ENCODE measurements around the gene UBXN2A. TPM values are rescaled to one million over a fixed set of nuclear protein-coding genes. Genes with fewer than 3 reads are reported as not detected.
A peak's percentile ranks its signal among the peaks of the same experiment; 100 is the strongest.

UBXN2A gene
- total and polyA plus RNA-seq, 2 of the 8 experiments (the other 6 are each of a cell fraction or from before 2014, with no cell fraction given) = 3.6 to 20.4 TPM

DNA sequence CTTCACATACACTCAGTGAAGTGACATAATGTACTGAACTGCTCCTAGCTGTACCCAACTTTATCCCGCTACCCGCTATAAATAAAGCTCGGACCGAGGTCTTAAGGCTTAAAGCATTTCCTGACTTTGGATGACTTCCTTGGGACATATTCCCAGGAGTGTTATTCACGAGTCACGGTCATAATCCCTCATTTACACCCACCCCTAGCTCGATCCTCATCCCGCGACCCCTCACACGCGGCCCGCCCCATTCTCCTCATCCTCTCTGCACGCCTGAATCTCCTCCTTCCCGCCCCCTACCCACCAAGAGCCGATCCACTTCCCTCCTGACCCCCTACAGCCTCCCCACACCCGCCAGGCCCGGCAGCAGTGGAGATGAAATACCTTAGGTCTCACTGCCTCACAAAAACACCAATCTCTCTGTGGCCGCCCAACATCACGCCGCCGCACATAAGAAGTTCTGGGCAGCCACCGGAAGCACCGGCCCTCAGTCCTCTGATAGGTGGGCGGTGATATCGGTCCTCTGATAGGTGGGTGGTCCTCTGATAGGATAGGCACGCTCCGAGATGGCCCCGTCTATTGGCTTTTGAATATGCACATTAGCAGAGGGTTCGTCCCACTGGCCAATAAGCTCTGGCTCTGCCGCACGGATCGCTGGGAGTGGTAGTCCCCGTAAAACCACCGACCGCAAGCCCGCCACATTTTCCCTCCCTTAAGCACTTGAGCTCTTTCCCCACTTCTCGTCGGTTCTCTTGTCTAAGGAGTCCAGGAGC is 106.9 kb downstream of the UBXN2A start, which contains the start of gene WDCP (continued):
- TF ChIP-seq, protein P1, sequence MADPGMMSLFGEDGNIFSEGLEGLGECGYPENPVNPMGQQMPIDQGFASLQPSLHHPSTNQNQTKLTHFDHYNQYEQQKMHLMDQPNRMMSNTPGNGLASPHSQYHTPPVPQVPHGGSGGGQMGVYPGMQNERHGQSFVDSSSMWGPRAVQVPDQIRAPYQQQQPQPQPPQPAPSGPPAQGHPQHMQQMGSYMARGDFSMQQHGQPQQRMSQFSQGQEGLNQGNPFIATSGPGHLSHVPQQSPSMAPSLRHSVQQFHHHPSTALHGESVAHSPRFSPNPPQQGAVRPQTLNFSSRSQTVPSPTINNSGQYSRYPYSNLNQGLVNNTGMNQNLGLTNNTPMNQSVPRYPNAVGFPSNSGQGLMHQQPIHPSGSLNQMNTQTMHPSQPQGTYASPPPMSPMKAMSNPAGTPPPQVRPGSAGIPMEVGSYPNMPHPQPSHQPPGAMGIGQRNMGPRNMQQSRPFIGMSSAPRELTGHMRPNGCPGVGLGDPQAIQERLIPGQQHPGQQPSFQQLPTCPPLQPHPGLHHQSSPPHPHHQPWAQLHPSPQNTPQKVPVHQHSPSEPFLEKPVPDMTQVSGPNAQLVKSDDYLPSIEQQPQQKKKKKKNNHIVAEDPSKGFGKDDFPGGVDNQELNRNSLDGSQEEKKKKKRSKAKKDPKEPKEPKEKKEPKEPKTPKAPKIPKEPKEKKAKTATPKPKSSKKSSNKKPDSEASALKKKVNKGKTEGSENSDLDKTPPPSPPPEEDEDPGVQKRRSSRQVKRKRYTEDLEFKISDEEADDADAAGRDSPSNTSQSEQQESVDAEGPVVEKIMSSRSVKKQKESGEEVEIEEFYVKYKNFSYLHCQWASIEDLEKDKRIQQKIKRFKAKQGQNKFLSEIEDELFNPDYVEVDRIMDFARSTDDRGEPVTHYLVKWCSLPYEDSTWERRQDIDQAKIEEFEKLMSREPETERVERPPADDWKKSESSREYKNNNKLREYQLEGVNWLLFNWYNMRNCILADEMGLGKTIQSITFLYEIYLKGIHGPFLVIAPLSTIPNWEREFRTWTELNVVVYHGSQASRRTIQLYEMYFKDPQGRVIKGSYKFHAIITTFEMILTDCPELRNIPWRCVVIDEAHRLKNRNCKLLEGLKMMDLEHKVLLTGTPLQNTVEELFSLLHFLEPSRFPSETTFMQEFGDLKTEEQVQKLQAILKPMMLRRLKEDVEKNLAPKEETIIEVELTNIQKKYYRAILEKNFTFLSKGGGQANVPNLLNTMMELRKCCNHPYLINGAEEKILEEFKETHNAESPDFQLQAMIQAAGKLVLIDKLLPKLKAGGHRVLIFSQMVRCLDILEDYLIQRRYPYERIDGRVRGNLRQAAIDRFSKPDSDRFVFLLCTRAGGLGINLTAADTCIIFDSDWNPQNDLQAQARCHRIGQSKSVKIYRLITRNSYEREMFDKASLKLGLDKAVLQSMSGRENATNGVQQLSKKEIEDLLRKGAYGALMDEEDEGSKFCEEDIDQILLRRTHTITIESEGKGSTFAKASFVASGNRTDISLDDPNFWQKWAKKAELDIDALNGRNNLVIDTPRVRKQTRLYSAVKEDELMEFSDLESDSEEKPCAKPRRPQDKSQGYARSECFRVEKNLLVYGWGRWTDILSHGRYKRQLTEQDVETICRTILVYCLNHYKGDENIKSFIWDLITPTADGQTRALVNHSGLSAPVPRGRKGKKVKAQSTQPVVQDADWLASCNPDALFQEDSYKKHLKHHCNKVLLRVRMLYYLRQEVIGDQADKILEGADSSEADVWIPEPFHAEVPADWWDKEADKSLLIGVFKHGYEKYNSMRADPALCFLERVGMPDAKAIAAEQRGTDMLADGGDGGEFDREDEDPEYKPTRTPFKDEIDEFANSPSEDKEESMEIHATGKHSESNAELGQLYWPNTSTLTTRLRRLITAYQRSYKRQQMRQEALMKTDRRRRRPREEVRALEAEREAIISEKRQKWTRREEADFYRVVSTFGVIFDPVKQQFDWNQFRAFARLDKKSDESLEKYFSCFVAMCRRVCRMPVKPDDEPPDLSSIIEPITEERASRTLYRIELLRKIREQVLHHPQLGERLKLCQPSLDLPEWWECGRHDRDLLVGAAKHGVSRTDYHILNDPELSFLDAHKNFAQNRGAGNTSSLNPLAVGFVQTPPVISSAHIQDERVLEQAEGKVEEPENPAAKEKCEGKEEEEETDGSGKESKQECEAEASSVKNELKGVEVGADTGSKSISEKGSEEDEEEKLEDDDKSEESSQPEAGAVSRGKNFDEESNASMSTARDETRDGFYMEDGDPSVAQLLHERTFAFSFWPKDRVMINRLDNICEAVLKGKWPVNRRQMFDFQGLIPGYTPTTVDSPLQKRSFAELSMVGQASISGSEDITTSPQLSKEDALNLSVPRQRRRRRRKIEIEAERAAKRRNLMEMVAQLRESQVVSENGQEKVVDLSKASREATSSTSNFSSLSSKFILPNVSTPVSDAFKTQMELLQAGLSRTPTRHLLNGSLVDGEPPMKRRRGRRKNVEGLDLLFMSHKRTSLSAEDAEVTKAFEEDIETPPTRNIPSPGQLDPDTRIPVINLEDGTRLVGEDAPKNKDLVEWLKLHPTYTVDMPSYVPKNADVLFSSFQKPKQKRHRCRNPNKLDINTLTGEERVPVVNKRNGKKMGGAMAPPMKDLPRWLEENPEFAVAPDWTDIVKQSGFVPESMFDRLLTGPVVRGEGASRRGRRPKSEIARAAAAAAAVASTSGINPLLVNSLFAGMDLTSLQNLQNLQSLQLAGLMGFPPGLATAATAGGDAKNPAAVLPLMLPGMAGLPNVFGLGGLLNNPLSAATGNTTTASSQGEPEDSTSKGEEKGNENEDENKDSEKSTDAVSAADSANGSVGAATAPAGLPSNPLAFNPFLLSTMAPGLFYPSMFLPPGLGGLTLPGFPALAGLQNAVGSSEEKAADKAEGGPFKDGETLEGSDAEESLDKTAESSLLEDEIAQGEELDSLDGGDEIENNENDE (IDR thresholded peaks at IDR 0.05; ENCODE audit: insufficient replicate concordance, low read length) = no peak
- TF ChIP-seq, protein P2, sequence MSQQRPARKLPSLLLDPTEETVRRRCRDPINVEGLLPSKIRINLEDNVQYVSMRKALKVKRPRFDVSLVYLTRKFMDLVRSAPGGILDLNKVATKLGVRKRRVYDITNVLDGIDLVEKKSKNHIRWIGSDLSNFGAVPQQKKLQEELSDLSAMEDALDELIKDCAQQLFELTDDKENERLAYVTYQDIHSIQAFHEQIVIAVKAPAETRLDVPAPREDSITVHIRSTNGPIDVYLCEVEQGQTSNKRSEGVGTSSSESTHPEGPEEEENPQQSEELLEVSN (IDR thresholded peaks at IDR 0.05) = peak; percentile 60
- TF ChIP-seq RXRA (IDR thresholded peaks at IDR 0.05; ENCODE audit: insufficient read depth, low read depth, low read length) (no peak), GABPA (IDR thresholded peaks at IDR 0.05; ENCODE audit: borderline replicate concordance, insufficient read depth, low read length) (0 out of 2 replicates have a peak, but pooled peaks have one; percentile 60), SIN3A (conservative IDR thresholded peaks at IDR 0.05 in 1 of 2, IDR thresholded peaks at IDR 0.05 in 1 of 2; ENCODE audit: low read depth in 1 of 2, low read length in 2 of 2) (peak; percentile 73 to 76; a peak in 2 of 4 replicates), SAP30 (IDR thresholded peaks at IDR 0.05; ENCODE audit: insufficient read depth, insufficient replicate concordance, low read length) (peak; percentile 66), KDM4A (IDR thresholded peaks at IDR 0.05; ENCODE audit: low read depth, low read length, severe bottlenecking) (peak; percentile 23), SP2 (IDR thresholded peaks at IDR 0.05; ENCODE audit: low read length) (peak; percentile 63), POLR2A (IDR thresholded peaks at IDR 0.05; ENCODE audit: control extremely low read depth in 1 of 2, low read depth in 2 of 2, low read length in 2 of 2) (peak; percentile 49 to 88)

Measured in H1 (cell line).